GM21528 (cell line): ENCODE measurements around the gene KCTD10.
"Not testable (repeated sequence)": the region's sequence is repeated elsewhere in the genome, so short reads cannot be mapped to it uniquely, and the experiment has no call there.

Experiments
- ATAC-seq: cut with Tn5 transposase; IDR thresholded peaks from one replicate; pipeline ENCODE4 v1.9.1; 2021; ENCODE audit warnings: mild to moderate bottlenecking, moderate library complexity; ENCODE audit not compliant: unreplicated experiment, low FRiP score

KCTD10 gene

DNA sequence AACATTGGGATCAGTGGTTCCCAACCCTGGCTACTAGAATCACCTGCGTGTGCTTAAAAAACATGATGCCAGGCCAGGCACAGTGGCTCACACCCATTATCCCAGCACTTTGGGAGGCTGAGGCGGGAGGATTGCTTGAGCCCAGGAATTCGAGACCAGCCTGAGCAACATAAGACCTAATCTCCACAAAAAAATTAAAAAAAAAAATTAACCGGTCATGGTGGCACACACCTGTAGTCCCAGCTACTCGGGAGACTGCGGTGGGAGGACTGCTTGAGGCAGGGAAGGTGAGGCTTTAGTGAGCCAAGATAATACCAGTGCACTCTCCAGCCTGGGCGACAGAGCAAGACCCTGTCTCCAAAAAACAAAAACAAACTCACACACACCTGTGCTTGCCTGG is 2.0 kb downstream of the KCTD10 start:
- no peak for ATAC-seq

DNA sequence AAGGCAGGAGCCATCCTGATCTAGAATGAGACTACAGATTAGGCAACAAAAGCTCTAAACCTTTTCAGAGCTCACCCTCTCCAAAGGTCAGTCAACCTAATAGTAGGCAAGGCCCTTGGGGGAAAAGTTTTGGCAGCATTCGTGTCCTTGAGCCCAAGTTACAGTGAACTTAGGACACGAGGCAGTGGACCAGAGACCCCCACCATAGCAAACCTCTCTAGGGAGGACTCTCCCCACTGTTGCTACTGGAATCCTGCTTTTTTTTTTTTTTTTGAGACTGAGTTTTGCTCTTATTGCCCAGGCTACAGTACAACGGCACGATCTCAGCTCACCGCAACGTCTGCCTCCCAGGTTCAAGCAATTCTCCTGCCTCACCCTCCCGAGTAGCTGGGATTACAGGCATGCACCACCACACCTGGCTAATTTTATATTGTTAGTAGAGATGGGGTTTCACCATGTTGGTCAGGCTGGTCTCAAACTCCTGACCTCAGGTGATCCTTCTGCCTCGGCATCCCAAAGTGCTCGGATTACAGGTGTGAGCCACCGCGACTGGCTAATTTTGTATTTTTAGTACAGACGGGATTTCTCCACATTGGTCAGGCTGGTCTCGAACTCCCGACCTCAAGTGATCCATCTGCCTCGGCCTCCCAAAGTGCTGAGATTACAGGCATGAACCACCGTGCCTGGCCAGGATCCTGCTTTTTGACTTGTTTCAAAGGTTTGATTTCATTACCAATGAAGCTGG is 3.4 kb downstream of the KCTD10 start:
- not testable (repeated sequence) for ATAC-seq

DNA sequence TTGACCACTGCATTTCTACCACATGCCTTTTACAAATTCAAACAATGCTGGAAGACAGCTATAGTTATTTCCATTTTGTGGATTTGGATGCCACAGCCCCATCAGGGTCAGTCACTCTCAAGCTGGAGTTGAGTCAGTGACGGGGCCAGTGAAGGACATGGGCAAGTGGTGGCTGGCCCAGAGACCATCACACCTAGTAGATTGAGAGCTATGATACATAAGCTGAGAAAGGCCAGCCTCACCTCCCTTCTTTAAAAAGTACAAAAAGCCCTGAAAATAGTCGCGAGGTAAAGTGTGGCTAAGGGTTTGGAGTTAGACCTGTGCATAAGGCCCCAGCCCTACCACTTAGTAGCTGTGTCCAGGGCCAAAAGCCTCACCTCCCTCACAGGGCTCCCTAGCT is 4.1 kb downstream of the KCTD10 start:
- ATAC-seq, result no peak

DNA sequence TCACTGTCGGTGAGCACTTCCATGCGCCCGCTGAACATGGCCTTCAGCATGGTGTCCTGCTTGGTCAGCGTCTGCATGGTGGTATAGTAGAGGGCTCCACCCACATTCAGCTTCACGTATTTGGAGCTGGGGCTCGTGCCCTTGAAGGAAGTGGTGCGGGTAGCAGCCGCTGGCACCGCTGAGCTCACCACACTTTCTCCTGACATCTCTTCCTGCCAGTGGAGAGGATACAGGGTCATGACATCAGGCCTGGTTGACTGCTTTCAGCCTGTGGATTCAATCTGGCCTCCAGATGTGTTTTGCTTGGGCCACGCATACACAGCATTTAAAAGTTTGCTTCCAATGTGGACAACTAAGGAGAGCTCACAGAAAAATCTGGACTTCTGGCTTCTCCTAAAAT is 7.6 kb downstream of the KCTD10 start:
- ATAC-seq, result no peak

DNA sequence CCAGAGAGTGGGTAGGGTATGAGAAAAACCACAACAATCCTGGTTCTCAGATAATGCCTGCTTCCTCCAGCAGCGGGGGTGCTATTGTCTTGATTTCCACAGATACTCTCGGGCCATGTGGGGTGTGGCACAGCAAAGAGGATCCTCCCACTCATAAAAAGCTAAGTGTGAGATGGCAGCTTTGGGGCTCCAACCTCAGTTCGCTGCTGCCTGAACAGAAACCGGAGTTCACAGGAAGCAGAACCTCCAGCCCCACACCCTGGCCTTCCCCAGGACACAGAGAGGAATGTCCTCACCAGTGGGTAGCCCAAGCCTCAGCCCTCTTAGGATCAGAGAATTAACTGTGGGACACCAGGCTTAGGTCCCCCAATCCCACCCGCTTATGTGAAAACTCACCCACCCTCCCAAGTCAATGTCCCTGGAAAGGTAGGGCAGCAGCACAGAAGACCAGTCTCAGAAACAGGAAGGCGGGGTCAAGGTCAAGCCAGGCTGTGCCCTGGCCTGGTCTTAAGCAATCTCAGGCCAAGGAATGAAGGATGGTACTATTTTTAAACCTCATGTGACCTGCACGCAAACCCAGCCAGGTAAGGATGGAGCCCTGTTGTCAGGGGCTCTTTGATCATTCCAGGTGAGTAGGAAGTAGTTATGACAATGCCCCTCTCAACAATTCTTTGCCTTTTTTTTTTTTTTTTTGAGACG is 9.0 kb downstream of the KCTD10 start:
- no peak for ATAC-seq

DNA sequence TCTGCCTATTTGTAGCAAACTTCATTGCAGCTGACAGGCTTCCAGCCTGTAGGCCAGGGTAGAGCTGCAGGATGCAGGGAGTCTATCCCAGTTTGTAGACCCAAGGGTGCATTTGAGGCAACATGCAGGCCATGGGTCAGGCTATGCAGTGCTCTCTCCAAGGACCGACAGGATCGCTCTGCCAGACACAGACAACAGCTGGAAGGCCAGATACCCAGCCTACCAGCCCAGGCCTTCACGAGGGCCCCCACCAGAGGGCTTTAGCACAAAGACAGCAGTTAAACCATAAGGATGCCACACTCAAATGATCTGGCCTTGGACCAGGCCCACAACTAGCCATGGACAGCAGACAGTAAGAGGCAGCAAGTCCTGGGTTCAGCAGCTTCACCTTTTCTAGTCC is 10.3 kb downstream of the KCTD10 start:
- no peak for ATAC-seq

DNA sequence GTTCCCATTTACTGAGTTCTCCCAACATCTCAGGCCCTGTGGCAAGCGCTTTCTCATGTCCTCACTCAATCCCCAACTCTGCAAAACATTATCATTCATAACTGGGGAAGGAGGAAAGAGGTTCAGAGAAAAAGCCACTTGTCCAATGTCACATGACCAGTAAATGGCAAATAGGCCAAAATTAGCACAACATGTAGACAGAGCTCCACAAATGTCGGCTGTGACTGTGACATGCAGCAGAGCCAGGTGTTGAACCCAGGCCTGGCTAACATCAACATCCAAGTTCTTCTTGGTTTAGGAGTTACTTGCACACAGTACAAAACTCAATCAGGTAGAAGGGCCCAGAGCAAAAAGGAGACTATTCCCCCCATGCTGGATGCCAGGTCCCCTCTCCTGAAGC is 10.8 kb downstream of the KCTD10 start:
- no peak for ATAC-seq

DNA sequence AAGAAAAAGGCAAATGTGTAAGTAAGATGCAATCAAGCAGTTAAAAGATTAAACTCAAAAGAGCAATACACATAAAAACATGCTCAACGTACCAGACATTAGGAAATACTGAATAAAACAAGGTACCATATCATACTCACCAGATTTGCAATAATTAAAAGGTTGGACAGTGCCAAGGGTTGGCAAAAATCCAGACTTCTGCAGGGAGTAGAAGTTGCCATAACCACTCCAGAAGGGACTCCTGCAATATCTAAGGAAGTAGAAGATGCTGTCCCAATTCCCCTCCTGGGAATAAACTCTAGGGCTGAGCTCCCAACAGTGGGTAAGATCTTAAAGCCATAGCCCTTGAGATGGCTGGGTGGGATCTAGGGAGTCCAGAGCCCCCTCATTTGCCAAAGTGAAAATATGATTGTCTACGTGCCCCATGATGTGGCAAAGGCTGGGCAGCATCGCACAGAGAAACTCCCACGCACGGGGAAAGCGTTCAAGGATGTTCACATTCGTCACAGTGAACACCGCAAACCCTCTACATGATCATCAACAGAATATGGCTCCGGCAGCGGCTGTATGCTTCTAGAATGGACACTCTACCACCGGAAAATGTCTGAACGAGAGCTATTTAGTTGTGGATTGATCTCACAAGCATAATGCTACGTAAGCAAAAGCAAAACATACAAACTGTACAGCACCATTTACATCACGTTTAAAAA is 12.3 kb downstream of the KCTD10 start:
- ATAC-seq, result no peak

DNA sequence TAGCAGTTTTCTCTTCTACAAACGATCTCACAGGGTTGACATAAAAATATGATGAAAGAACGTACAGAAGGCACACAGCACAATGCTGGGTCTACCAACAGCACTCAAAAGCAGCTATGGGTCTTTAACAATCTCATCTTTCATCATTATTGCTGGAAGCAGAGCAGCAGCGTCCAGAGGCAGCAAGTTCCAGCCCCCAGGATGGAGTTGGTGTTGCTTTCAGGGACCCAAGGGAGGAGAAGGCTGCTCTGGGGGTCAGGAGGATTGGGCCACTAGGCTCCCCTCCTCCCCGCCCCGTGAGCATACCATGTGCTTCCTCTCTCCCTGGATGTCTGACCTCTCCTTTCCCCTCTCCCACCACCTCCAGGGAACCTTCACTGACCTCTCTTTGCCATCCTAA is 13.3 kb downstream of the KCTD10 start:
- no peak for ATAC-seq

DNA sequence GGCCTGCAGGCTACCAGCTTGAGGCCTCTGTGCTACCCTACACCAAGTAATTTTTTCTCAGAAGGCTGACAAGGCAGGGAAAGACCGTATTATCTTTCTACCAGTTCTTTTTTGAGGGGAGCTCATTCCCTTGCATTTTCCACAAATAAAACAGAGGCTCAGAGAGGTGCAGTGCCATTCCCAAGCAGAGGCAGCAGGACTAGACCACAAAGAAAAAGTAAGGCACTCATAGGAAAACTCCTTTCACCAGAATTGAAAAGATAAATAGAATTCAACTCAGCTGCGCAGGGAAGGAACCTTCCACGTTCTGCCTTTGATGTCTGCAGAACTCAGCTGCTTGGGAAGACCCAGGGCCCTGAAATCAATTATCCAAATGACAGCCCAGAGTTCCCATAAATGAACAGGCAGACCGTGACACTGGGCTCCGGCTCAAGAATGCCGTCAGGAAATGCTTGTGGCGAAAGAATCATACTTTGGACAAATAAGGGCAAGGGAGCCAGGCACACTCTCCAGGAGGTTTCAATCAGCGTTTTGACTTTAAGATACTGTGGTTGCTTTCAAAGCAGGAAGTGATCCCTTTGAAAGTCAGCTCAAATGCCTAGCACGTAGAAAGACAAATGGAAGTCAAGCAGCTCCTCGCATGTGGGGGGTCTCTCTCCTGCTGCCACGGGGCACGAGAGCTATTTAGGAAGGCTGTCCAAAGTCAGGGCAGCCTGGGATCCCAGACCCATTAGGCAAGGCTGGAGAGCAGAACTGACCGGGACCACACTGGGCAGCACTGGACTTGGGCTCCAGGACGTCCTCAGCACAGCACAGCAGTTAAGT is 14.0 kb downstream of the KCTD10 start:
- no peak for ATAC-seq

DNA sequence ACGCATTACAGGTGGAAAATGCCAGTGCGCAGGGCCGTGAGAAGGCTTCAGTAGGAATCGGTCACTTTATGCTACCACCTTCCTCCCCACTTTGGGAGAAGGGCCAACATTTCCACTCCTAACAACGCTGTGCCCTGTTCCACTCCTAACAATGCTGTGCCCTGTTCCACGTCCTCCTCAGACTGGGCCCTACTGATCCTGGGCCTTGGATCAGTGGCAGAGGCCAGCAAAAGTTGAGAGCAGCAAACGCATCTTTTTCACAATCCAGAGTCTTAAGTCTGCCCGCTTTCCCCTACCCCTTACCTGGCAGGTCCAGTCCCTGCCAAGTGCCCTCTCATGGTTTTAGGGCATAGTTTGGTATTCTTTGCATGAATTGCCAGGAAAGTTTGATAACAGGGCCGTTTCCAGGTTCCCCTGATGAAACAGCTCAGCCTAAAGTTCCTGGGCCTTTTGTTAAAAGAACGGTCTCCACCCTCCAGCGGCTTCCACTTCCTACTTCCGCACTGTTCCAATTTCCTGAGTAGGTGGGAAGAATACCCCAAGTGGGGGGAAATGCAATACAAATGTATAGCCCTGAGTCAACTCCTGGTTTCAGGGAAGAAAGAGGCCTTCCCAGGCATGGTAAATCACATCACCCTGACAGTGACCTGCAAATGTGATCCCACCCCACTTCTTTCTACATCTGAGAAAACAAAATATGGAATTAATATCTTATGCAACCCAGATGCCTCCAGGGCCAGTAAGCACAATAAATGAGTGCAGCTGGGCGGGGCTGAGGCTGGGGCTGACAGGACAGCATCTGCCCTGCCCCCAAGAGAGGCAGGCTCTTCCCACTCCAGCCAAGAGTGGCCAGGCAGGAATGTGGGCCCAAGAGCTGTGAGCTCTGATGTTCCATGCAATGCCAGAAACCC is 15.0 kb downstream of the KCTD10 start:
- no peak for ATAC-seq

DNA sequence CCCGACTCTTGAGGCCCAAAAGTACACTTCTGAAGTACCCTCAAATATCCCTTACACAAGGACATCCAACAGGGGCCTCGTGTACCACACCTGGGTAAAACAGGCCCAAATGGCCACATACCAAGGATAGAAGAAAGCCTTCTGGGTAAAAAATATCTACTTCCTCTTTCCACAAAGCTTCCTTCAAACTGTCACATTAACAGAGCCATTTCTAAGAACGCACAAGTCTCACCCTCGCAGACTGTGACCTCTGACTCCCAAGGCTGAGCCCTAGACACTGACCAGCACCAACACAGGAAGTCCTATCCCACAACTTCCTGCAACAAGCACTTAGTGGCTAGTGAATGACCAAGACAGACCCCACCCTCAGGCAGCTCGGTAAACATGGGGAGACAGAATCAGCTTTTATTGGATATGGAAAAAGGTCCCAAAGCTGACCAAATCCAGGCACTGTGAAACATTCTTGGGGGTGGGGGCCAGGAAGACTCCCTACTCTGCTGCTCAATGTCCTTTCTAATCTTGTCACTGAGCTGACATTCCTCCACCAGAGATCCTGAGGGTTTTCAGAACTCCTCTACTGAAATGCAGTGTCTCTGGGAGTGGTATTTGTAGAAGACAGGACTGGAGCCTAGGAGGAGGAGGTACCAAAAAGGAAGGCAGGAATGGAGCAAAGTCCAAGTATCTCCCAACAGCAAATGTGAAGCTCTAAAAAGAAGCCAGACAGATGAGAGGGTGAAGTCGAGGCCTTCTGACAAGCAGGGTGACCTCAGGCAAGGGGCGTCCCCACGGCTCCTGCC is 15.9 kb downstream of the KCTD10 start:
- no peak for ATAC-seq

DNA sequence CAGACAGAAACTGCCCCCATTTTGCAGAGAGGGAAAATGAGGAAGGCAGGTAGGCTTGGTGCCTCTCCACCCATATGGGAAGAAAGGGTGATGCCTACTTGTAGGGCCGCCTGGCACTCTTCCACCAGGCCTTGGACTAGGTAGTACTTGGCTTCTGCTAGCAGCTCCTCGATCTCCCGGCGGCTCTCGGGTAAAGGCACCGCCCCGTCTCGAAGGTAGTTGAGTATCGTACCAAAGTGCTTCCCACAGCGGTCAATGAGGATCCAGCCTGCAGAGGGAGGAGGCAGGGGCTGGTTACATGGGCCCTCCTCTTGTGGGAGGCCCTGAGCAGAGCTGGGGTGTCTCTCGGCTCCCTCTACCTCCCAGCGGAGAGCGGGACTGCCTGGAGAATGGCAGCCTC is 16.6 kb downstream of the KCTD10 start:
- no peak for ATAC-seq

DNA sequence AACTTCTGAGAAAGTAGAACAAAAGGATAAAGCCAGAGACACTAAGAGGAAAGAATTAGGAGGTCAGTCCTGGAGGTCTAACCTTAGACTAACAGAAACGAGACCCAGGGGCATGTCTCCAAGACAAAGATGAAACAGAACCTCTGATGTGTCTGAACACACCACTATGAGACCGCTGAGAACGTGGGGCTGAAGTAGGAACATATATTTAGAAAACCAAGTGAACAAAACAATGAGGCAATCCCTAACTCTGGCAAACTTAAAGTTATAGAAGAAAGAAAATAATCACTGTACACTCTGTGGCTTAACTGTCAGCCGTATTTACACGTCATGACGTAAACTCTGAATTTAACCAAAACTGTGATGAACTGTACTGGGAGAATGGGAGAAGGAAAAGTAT is 17.9 kb downstream of the KCTD10 start:
- no peak for ATAC-seq

DNA sequence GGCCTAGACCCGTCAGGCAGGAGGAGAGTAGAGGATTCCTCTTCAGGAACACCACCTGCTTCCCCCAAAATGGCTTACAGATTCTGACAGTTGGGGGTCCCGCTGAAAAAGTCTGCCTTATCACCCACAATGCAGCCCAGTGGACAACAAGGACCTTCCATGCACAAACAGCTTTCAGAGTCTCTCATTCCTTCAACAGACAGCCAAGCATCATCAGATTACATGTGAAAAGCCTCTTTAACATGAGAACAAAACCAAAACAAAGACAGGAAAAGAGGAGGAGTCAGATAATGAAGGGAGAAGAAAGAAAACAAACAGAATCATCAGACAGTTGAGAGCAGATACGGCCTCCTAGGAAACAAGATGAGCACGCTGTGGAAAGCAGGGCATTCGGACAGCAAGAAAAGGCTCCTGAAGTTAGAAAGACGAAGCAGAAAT is 18.3 kb downstream of the KCTD10 start:
- no peak for ATAC-seq

DNA sequence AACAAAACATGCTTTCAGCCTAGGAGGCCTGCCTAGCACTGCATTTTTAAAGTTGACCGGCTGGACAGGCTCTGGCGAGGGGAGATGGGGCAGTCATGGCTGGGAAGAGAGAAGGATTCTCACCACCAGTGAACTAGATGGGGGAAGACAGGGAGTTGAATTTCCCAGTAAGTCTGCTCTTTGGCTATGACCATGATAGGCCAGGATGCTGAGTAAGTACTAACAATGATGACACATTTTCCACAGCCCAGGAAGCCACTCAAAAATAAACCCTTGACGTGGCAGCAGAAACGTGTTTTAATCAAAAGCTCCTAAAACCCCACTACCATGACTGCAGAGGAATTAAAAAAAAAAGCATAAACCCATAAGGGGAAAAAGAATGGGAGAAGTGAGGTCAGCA is 19.0 kb downstream of the KCTD10 start:
- no peak for ATAC-seq

DNA sequence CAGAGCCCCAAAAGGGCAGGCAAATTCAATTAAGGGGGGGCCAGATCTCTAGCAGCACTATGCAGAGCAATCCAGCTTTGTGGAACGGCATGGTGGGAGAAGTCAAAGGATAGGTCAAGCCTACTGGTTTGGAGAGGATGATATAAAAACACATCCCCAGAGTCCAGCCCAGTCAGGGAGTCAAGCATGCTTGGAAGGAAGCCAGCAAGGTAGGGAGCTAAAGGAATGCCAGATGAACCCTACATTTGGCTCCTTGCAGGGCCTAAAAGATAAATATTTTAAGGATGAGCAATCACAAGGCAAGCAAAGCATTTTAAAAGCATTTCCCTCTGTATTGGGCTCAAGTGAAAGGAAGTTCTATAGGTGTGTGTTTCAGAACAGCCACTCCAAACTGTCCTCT is 21.4 kb downstream of the KCTD10 start:
- no peak for ATAC-seq

DNA sequence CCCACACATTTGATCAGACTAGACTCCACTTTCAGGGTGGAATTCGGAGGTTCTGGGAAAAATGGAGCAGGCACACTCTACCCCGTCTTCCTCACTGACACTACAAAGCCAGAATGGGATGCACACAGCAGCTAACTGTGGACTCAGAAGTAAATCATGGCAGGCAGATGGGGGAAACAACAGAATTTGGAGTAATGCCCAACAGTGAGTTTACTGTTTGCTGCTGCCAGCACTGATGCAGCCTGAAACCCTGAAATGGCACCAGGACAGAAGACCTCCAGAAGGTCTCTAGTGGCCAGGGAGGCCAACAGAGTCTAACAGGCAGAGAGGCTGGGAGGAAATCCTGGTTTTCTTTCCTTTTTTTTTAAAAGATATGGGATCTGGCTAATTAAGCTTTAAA is 24.6 kb downstream of the KCTD10 start:
- no peak for ATAC-seq

DNA sequence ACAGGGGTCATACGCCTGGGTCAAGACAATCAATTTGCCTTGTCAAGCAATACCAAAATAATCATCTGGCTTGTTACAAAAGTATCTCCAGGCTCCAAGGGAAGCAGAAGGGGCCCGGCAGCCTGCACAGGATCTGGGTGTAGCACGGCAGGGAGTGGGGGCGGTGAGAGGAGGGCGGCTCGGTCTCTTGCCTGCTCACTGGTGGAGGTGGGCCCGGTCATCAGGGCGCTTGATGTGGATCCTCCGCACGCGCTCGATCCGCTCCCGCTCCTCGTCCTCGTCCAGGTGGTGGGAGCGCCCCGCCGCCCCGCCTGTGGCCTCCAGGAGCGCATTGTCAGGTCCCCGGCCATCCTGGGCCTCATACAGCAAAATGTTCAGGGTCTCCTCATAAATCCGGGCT is 25.7 kb downstream of the KCTD10 start:
- no peak for ATAC-seq
